Upper lobe of left lung (tissue), 4 donors: ENCODE data around the gene LAMC1.

Experiments
- CTCF ChIP-seq, 6 experiments: fragments of 450-650 bp in 4 of 6; fragments of 200-600 bp in 2 of 6; sonication (generic) in 2 of 6; IDR thresholded peaks; one replicate each; pipeline ENCODE4 v1.5.1; 2016 to 2019; ENCODE audit warnings: antibody characterized with exemption in 6 of 6
- POLR2A ChIP-seq, 4 donors: fragments of 450-650 bp; IDR thresholded peaks; one replicate each; pipeline ENCODE4 v1.5.1; 2016 to 2017; ENCODE audit warnings: antibody characterized with exemption in 4 of 4, mild to moderate bottlenecking in 2 of 4
- POLR2AphosphoS5 ChIP-seq, 2 donors: sonication (generic); formaldehyde crosslinking; IDR thresholded peaks; one replicate each; pipeline ENCODE4 v1.5.1; 2017; ENCODE audit warnings: antibody characterized with exemption in 2 of 2

- TF ChIP-seq POLR2A (IDR thresholded peaks at IDR 0.05): no peak
- no peak for TF ChIP-seq CTCF (IDR thresholded peaks at IDR 0.05)
- no peak for TF ChIP-seq POLR2AphosphoS5 (IDR thresholded peaks at IDR 0.05)
Observed at GRCh38 chr1:183152180-183152579, 129.0 kb downstream of the LAMC1 start.
